PC-9 (cell line): ENCODE data around the gene SYDE1.

ENCODE experiments used
- CTCF ChIP-seq: fragments of 200-600 bp; sonication (generic); conservative IDR thresholded peaks from 2 replicates; pipeline ENCODE4 v1.6.1; 2017; ENCODE audit warnings: mixed run types, antibody characterized with exemption, mild to moderate bottlenecking, moderate library complexity
- EZH2 ChIP-seq: fragments of 200-600 bp; sonication (generic); IDR thresholded peaks from 2 replicates; pipeline ENCODE4 v1.8.0; 2017; ENCODE audit warnings: antibody characterized with exemption, low read depth

- TF ChIP-seq CTCF, result peak; percentile 64
- TF ChIP-seq EZH2, result no peak
Measured at GRCh38 chr19:15072930-15073647, 34.1 kb upstream of the SYDE1 start.
